OCI-M2 (cell line): ENCODE data around the gene RABGAP1.

Experiments used
- DNase-seq: peaks from one replicate; lab custom pipeline; 2025; ENCODE audit not compliant: unreplicated experiment; lab: John Stamatoyannopoulos, UW

Gene RABGAP1

GRCh38 chr9:123007269-123007668 lies 66.4 kb downstream of the RABGAP1 start:
- DNase-seq = no peak

GRCh38 chr9:123008909-123009308 lies 68.1 kb downstream of the RABGAP1 start:
- DNase-seq = no peak

- DNase-seq = no peak
These were observed 70.6 kb downstream of the RABGAP1 start for GRCh38 chr9:123011380-123011779.

GRCh38 chr9:123011878-123012528 lies 71.2 kb downstream of the RABGAP1 start:
- no peak for DNase-seq

GRCh38 chr9:123016631-123017030 lies 75.8 kb downstream of the RABGAP1 start:
- DNase-seq = no peak

GRCh38 chr9:123020796-123021195 lies 80.0 kb downstream of the RABGAP1 start:
- no peak for DNase-seq

GRCh38 chr9:123026425-123026824 lies 85.6 kb downstream of the RABGAP1 start:
- DNase-seq = no peak

- no peak for DNase-seq
These were observed 86.7 kb downstream of the RABGAP1 start for GRCh38 chr9:123027517-123027916.

- DNase-seq = no peak
These were observed 87.3 kb downstream of the RABGAP1 start for GRCh38 chr9:123028136-123028535.

- DNase-seq = no peak
These were observed 88.2 kb downstream of the RABGAP1 start for GRCh38 chr9:123028973-123029372.

GRCh38 chr9:123031963-123032362 lies 91.1 kb downstream of the RABGAP1 start:
- DNase-seq = no peak

- DNase-seq = no peak
These were observed 92.5 kb downstream of the RABGAP1 start, which contains the start of gene GPR21 for GRCh38 chr9:123033352-123033751. TSS of gene GPR21 (plus strand) at chr9:123033667. CDS start at chr9:123034567, 900 bp downstream.

GRCh38 chr9:123033864-123034601 lies 93.2 kb downstream of the RABGAP1 start:
- no peak for DNase-seq

- DNase-seq = no peak
These were observed 94.2 kb downstream of the RABGAP1 start for GRCh38 chr9:123034881-123035510.

GRCh38 chr9:123035791-123036190 lies 95.0 kb downstream of the RABGAP1 start:
- DNase-seq = no peak

- DNase-seq = no peak
These were observed 96.2 kb downstream of the RABGAP1 start for GRCh38 chr9:123036893-123037545.

GRCh38 chr9:123039617-123040219 lies 98.9 kb downstream of the RABGAP1 start:
- DNase-seq = no peak

- no peak for DNase-seq
These were observed 100.0 kb downstream of the RABGAP1 start for GRCh38 chr9:123040801-123041200.

- no peak for DNase-seq
These were observed 100.7 kb downstream of the RABGAP1 start for GRCh38 chr9:123041489-123041888.

GRCh38 chr9:123043081-123043939 lies 102.5 kb downstream of the RABGAP1 start:
- DNase-seq = no peak
